ENCODE measurements around the gene ALG8.
"Not testable (repeated sequence)": the region's sequence is repeated elsewhere in the genome, so short reads cannot be mapped to it uniquely, and the experiment has no call there.

- not testable (repeated sequence) for TF ChIP-seq POLR2A (IDR thresholded peaks at IDR 0.05)
- TF ChIP-seq, protein P1, sequence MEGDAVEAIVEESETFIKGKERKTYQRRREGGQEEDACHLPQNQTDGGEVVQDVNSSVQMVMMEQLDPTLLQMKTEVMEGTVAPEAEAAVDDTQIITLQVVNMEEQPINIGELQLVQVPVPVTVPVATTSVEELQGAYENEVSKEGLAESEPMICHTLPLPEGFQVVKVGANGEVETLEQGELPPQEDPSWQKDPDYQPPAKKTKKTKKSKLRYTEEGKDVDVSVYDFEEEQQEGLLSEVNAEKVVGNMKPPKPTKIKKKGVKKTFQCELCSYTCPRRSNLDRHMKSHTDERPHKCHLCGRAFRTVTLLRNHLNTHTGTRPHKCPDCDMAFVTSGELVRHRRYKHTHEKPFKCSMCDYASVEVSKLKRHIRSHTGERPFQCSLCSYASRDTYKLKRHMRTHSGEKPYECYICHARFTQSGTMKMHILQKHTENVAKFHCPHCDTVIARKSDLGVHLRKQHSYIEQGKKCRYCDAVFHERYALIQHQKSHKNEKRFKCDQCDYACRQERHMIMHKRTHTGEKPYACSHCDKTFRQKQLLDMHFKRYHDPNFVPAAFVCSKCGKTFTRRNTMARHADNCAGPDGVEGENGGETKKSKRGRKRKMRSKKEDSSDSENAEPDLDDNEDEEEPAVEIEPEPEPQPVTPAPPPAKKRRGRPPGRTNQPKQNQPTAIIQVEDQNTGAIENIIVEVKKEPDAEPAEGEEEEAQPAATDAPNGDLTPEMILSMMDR (IDR thresholded peaks at IDR 0.05), result not testable (repeated sequence)
These were observed 54.9 kb downstream of the ALG8 start for GRCh38 chr11:78084506-78084905.
